ENCODE results near the gene AWAT2. TPM values are rescaled to one million over a fixed set of nuclear protein-coding genes. Genes with fewer than 3 reads are reported as not detected.

AWAT2 gene
- total RNA-seq, 2 donors from 2014 or later, result not detected

- H3K9ac ChIP-seq (ENCODE audit: low read depth in 2 of 2, low read length in 2 of 2), result no peak overlapping the region
- DNase-seq, result no peak
- no peaks in the 10 kb centered on the region for H3K4me1 ChIP-seq
- H3K36me3 ChIP-seq, result no peaks in the 10 kb centered on the region
- H3K9me3 ChIP-seq, result no peaks in the 10 kb centered on the region
- no peak for TF ChIP-seq CTCF (IDR thresholded peaks at IDR 0.05)
- no peak overlapping the region for H3K27ac ChIP-seq
- intact Hi-C loops (cut with DNase I), result no loop called here
- no peaks in the 10 kb centered on the region for H3K27me3 ChIP-seq
- no peak overlapping the region for H3K4me3 ChIP-seq
Measured at GRCh38 chrX:70041993-70042392, 7.7 kb downstream of the AWAT2 start.

- no peak for DNase-seq
- Histone ChIP-seq H3K9me3 (no peaks in the 10 kb centered on the region), H3K9ac (ENCODE audit: low read depth in 2 of 2, low read length in 2 of 2) (no peak overlapping the region), H3K27me3 (no peaks in the 10 kb centered on the region), H3K4me1 (no peaks in the 10 kb centered on the region), H3K4me3 (no peak overlapping the region), H3K27ac (no peak overlapping the region), H3K36me3 (no peaks in the 10 kb centered on the region)
- intact Hi-C loops (cut with DNase I), result loop anchor here (10.0 kb wide), 1 partner anchor 505 kb away; no protein-coding TSS in a partner anchor
- TF ChIP-seq CTCF (IDR thresholded peaks at IDR 0.05), result no peak
Measured at GRCh38 chrX:70039758-70040157, 10.0 kb downstream of the AWAT2 start.

- no peak for DNase-seq
- no peak for TF ChIP-seq CTCF (IDR thresholded peaks at IDR 0.05)
- H3K27ac ChIP-seq, result no peak overlapping the region
Measured at GRCh38 chrX:70038951-70039350, 10.8 kb downstream of the AWAT2 start.

GRCh38 chrX:70038515-70038914, 11.2 kb downstream of the AWAT2 start:
- no peaks in the 10 kb centered on the region for H3K27me3 ChIP-seq
- H3K4me1 ChIP-seq, result no peaks in the 10 kb centered on the region
- intact Hi-C loops (cut with DNase I), result loop anchor here (10.0 kb wide), 1 partner anchor 504 kb away; no protein-coding TSS in a partner anchor
- H3K36me3 ChIP-seq, result no peaks in the 10 kb centered on the region
- DNase-seq, result no peak
- TF ChIP-seq CTCF (IDR thresholded peaks at IDR 0.05), result no peak
- no peak overlapping the region for H3K9ac ChIP-seq (ENCODE audit: low read depth in 2 of 2, low read length in 2 of 2)
- no peak overlapping the region for H3K27ac ChIP-seq
- H3K4me3 ChIP-seq, result no peak overlapping the region
- no peaks in the 10 kb centered on the region for H3K9me3 ChIP-seq

More at GRCh38 chrX:70038951-70039350, 10.8 kb downstream of the AWAT2 start:
- H3K9me3 ChIP-seq, result no peaks in the 10 kb centered on the region
- H3K9ac ChIP-seq (ENCODE audit: low read depth in 2 of 2, low read length in 2 of 2), result no peak overlapping the region
- no peaks in the 10 kb centered on the region for H3K36me3 ChIP-seq
- no peaks in the 10 kb centered on the region for H3K4me1 ChIP-seq
- intact Hi-C loops (cut with DNase I), result loop anchor here (10.0 kb wide), 1 partner anchor 504 kb away; no protein-coding TSS in a partner anchor
- no peak overlapping the region for H3K4me3 ChIP-seq
- no peaks in the 10 kb centered on the region for H3K27me3 ChIP-seq

GRCh38 chrX:70034646-70035045, 15.1 kb downstream of the AWAT2 start:
- TF ChIP-seq CTCF (IDR thresholded peaks at IDR 0.05), result no peak
- H3K9ac ChIP-seq (ENCODE audit: low read depth in 2 of 2, low read length in 2 of 2), result no peak overlapping the region
- H3K27me3 ChIP-seq, result no peaks in the 10 kb centered on the region
- no peaks in the 10 kb centered on the region for H3K36me3 ChIP-seq
- no peaks in the 10 kb centered on the region for H3K9me3 ChIP-seq
- H3K4me3 ChIP-seq, result no peak overlapping the region
- H3K27ac ChIP-seq, result no peak overlapping the region
- intact Hi-C loops (cut with DNase I), result loop anchor here (10.0 kb wide), 1 partner anchor 500 kb away; no protein-coding TSS in a partner anchor
- no peak for DNase-seq
- H3K4me1 ChIP-seq, result no peaks in the 10 kb centered on the region

Data from colonic mucosa (tissue), 4 donors.